NCI-H187 treated with DMSO at 0.1 percent for 48 hours (cell line): ENCODE data around the gene MPPED1.
A peak's percentile ranks its signal among the peaks of the same experiment; 100 is the strongest.

ENCODE experiments used
- DNase-seq: peaks from one replicate; lab custom pipeline; 2025; lab: John Stamatoyannopoulos, UW

The MPPED1 gene

GRCh38 chr22:43432883-43433415 is 21.1 kb downstream of the MPPED1 start:
- DNase-seq, result no peak

DNA sequence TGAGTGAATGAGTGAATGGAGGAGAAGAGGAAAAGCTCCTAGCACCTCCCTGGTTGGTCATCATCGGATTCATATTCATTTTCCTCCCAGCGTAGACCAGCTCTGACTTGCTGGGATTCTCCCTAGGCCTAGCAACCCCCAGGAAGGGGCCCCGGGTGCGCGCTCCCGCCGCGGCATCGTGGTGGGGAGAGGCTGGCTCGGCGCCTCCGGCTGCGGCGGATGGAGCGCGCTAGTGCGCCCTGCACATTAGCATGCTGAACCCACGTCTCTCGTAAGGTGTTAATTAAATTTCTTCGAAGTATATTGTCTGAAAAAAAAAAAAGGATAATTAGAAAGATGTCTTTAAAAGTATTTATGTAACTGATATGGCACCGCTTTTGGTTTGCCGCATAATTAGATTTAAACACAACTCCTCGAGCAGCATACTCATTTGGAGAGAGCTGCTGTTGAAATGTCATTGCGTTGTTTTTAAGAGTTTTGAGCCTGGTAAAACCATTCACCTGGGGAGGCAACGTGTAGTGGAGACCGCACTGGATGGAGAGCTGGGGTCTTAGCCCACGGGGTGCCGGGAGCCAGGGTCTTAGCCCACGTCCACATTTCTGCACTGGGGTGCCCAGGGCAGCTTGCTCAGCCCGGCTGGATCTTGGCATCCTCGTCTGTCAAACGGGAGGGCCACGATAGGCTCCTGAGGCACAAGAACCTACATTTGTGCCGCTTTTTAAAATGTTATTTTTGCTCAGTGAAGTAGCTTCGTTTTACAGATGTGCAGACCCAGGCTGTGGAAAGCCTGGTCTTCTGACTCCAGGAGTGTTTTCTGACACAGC is 21.8 kb downstream of the MPPED1 start:
- DNase-seq, result no peak

GRCh38 chr22:43434275-43434927 is 22.6 kb downstream of the MPPED1 start:
- DNase-seq, result no peak

DNA sequence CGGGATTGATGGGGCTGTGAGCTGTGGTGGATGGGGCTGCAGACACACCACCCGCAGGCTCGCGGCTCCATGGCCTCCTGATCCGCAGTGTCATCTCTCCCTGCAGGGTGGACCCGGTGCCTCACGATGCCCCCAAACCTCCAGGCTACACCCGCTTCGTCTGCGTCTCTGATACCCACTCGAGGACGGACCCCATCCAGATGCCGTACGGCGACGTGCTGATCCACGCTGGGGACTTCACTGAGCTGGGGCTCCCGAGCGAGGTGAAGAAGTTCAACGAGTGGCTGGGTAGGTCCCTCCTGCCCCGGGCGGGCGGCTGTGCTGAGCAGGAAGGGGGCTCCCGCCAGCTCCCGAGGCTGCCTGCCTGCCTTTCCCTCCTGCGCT is 23.1 kb downstream of the MPPED1 start:
- no peak for DNase-seq

DNA sequence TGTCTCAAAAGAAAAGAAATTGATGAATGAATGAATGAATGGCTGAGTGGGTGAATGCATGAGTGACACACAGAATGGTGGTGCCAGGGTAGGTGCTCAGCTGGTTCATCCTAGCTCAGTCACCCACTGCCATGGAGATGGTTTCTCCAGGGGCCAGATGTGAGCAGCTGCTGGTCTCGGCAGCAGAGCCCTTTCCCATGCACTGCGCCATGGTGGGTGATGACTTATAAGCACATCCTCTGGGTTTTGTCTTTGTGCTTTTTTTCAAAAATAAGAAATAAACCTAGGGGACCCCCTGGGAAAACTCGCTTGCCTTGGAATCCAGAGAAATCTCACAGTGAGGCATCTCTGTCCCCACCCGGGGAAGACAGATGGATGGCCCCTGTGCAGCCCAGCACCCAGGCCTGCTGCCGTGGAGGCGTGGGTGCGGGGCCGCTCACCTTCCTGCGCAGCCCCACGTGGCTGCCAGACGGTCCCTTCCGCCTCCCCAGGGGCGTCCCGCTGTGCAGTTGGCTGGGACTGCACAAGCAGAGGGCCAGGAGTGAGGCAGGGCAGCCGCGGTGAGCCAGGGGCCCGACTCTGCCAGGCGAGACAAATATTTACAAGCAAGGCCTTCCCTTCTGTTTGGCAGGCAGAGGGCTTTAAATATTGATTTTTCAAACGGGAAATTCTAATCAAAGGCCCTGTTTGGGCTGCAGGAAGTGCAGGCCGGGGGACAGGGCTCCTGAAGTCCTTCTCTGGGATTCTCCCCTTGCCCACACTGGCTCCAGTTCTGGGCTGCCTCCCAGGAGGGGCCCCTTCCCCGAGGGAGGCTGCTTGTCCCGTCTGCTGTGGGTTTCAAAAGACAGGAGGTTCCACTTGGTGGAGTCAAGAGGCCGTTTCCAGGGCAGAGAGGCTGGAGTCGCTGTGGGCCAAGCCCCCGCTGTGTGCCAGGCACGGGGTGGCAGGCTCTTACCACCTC is 24.3 kb downstream of the MPPED1 start:
- DNase-seq, result no peak

DNA sequence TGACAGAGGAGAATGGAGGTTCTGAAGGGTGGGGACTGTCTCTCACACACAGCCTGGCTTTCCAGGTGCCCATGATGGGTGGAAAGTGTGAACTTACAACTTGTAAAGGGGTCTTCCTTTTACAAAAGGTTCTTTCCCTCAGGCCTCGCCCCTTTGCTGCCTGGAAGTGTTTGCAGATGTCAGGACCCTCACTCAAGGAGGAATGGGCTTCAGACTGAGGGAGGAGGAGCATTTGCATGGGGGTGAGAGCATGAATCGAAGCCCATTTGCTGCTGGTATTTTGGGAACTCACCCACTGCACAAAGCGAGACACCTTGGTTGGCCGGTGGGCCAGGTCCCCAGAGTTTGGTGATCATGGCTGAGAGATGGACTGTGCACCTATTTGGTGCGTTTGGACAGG is 25.1 kb downstream of the MPPED1 start:
- no peak for DNase-seq

DNA sequence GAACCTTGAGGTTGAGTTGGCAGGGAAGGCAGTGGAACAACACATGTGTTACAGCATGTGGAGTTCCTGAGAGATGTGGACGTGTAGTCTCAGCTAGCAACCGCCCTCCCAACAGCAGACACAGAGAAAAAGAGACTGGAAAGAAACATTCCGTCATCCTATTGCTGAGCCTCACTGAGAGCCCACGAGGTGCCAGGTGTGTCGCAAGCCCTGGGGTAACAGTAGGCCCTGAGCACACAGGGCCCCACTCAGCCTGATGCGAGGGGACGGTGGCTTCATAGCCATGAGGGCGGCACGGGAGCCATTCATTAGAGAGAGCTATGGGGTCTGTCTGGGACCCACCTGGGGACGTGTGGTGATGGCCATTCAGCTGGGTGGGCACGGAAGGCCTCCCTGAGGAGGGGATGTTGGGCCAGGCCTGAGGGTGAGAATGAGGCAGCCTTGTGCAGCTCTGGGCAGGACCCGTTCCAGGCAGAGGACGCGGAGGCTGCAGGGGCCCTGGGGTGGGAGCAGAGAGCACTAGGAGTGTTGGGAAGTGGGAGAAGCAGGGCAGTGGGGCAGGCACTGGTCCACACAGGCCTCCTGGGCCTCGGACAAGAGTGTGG is 26.2 kb downstream of the MPPED1 start:
- no peak for DNase-seq

DNA sequence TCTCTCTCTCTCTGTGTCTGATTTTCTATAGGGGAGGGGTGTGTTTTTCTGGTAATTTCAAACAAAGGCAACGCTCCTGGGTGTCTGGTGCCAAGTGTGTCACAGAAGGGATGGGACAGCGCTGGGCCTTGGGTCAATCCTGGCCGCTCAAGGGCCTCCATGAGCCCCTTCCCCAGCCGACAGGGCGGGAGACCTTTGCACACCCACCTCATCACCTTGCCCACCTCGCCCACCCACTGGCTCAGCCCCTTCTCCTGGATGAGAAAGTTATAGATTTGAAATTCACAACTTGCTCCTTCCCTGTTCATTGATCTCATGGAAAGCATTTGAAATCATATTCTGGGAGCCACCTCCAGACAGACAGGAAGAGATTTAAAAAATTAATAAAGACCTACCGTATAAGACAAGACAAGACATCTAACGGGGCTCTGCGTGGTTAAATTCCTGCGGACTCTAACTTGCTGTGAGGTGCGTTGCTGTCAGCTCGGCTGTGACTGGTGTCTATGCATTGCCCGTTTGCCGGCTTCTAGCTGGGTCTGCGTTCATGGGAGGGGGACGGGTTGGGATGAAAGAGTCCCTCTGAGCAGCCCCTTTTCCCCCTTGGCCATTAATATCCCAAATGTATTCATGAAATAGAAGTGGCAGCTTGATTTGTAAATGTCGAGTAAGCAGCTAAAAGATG is 27.0 kb downstream of the MPPED1 start:
- no peak for DNase-seq

DNA sequence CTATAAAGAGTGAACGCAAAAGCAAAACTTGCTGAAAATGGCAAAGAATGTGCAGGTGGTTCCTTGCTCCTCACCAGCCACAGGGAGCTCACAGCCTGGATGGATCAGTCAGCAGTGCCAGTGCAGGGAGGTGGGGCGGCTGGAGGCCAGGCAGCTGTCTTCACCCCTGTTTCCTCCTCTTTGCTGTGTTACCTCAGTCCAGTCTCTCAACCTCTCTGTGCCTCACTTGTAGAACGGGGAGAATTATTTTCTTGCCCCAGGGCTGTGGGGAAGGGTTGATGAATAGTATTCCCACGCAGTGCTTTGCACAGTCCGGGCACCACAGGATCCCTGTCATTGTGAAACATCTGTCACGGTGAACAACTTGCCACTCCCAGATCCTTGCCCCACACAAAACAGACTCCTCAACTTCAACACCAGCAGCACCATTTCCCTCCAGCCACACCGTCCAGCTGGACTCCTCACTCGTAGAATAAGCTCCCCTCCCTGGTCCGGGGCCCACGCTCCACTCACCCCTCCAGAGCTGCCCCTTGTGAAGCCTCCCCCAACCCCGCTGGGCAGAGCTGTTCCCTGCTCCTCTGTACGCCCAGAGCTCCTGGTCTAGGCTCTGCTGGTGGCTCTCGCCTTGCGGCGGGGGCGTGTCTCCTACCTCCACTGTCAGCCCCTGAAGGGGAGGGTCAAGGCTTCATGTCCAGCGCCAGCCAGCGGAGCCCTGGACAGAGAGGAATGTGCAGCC is 27.7 kb downstream of the MPPED1 start:
- DNase-seq, result no peak

GRCh38 chr22:43440104-43440387 is 28.2 kb downstream of the MPPED1 start:
- no peak for DNase-seq

DNA sequence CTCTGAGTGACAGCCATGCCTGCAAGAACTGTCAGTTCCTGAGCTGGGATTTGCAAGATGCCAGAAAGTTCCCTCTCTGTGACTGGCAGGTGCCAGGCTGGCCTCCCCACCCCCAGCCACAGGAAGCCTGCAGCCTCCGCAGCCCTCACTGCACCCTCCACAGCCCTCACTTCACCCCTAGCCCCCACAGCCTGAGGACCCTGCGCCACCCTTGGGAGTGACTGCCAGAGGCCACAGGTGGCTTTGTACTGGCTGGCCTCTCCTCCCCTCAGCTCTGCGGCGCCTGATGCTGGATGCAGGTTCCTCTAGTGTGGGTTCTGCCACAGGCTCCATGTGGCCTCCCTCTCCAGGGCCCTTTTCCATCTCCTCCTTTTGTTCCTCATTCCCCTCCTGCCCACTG is 28.7 kb downstream of the MPPED1 start:
- no peak for DNase-seq

DNA sequence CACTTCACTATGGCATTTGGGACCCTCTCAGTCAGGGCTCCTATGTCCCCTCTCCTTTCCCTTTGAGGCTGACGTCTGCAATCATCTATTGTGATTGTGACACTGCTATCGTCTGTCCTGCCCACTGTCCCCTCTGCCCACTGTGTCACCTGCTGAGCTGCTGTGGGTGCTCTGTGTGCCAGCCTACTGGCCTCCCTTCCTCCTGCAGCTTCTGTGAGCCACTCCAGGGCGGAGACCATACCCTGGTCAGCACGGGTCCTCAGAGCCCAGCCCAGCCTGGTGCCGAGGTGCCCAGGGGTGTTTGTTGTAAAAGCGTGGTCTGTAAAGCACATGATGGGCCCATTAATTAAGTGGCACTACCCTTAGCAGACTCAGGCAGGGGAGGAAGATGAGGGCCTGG is 29.4 kb downstream of the MPPED1 start:
- no peak for DNase-seq

- DNase-seq, result no peak
These were observed 29.9 kb downstream of the MPPED1 start for GRCh38 chr22:43441751-43442150.

- no peak for DNase-seq
These were observed 30.8 kb downstream of the MPPED1 start for GRCh38 chr22:43442386-43443151.

DNA sequence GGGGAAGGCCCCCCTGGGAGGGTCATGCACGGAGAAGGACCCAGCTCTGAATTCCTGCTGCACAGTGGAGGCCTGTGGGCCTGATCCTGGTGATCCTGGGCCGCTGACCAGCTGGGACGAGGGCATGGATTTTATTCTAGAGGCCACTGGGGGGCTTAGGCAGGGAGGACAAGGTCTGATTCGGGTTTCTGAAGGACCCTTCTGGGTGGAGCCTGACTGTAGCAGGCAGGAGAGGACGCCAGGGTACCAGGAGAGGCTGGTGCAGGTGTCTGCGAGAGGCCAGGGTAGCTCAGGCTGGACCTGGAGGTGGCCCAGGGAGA is 31.3 kb downstream of the MPPED1 start:
- DNase-seq, result no peak

DNA sequence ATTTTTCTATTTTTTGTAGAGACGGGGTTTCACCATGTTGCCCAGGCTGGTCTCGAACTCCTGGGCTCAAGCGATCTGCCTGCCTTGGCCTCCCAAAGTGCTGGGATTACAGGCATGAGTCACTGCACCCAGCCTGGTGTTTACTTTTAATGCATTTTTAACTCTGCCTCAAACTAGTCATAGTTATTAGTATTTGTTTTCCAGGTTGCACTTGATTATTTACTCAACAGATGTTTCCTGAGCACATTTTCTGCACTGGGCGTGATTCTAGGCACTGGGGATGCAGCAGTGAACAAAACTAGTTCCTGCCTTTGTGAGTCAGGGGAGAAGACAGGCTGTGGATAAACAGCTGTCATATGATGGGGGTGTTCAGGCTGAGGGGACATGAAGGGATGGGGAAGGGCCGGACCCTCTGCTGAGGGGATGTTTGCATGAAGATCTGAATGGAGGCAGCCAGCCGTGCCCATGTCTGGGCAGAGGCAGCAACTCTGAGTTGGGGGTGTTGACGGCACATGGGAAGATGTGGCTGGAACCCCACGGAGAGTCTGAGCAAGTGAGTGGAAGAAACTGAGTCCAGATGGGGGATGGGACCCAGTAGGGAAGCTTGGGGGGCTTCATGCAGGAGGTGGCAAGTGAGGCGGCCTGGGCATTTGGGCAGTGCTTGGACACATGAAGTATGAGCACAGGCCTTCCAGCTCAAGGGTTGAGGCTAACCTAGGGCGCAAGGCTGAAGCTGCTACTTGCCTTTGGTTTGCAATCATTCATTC is 34.4 kb downstream of the MPPED1 start:
- DNase-seq, result no peak

DNA sequence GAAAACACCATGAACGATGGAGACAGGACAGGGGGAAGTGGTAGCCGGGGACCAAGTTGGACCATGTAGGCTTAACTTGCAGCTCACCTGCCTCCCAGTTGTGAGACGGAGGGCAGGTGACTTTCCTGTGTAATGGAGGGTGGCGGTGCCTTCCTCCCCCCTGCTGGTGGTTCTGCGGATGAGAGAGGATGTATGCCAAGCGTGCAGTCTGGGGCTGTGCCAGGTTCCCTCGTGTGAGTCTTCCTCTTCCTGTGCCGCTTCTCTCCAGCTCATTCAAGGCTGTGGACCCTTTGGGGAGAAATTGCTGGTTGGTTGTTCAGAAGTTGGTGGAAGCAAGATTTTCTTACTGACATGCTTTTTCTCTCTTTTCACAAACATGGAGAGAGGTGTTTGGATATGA is 35.1 kb downstream of the MPPED1 start:
- DNase-seq, result peak; percentile 48

- DNase-seq, result peak; percentile 98
These were observed 35.6 kb downstream of the MPPED1 start for GRCh38 chr22:43447380-43447779.

- no peak for DNase-seq
These were observed 36.2 kb downstream of the MPPED1 start for GRCh38 chr22:43448048-43448447.
